Panc1 (cell line): ENCODE measurements around the gene VWF.

ENCODE experiments used
- CTCF ChIP-seq: fragments of 450-650 bp; IDR thresholded peaks from 2 replicates; pipeline ENCODE4 v1.5.1; 2017; ENCODE audit warnings: mild to moderate bottlenecking
- POLR2AphosphoS5 ChIP-seq: IDR thresholded peaks from 2 replicates; pipeline ENCODE4 v1.6.1; 2012; ENCODE audit warnings: mild to moderate bottlenecking, low read depth, low read length, moderate library complexity
- SIN3A ChIP-seq: IDR thresholded peaks from 2 replicates; pipeline ENCODE4 v1.6.1; 2012; ENCODE audit warnings: low read depth, mild to moderate bottlenecking, low read length, moderate library complexity, borderline replicate concordance; ENCODE audit not compliant: insufficient read depth
- TF ChIP-seq, protein P1 (sequence below), 2 experiments: IDR thresholded peaks; 2 replicates each; pipeline ENCODE4 v1.6.1; 2011 to 2012; ENCODE audit warnings: low read depth in 2 of 2, control low read depth in 1 of 2, low read length in 1 of 2, mild to moderate bottlenecking in 1 of 2, moderate library complexity in 1 of 2; ENCODE audit not compliant: insufficient read depth in 1 of 2

- TF ChIP-seq CTCF (no peak), POLR2AphosphoS5 (no peak), SIN3A (no peak)
- TF ChIP-seq, protein P1, sequence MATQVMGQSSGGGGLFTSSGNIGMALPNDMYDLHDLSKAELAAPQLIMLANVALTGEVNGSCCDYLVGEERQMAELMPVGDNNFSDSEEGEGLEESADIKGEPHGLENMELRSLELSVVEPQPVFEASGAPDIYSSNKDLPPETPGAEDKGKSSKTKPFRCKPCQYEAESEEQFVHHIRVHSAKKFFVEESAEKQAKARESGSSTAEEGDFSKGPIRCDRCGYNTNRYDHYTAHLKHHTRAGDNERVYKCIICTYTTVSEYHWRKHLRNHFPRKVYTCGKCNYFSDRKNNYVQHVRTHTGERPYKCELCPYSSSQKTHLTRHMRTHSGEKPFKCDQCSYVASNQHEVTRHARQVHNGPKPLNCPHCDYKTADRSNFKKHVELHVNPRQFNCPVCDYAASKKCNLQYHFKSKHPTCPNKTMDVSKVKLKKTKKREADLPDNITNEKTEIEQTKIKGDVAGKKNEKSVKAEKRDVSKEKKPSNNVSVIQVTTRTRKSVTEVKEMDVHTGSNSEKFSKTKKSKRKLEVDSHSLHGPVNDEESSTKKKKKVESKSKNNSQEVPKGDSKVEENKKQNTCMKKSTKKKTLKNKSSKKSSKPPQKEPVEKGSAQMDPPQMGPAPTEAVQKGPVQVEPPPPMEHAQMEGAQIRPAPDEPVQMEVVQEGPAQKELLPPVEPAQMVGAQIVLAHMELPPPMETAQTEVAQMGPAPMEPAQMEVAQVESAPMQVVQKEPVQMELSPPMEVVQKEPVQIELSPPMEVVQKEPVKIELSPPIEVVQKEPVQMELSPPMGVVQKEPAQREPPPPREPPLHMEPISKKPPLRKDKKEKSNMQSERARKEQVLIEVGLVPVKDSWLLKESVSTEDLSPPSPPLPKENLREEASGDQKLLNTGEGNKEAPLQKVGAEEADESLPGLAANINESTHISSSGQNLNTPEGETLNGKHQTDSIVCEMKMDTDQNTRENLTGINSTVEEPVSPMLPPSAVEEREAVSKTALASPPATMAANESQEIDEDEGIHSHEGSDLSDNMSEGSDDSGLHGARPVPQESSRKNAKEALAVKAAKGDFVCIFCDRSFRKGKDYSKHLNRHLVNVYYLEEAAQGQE (IDR thresholded peaks at IDR 0.05; ENCODE audit: insufficient read depth in 1 of 2, low read depth in 2 of 2, low read length in 1 of 2), result no peak
Measured at GRCh38 chr12:6077692-6078083, 46.8 kb downstream of the VWF start.
